K562 (cell line): Measurements from ENCODE around the gene XPC.

Experiments used
- ETS2 ChIP-seq: IDR thresholded peaks from 2 replicates; pipeline ENCODE4 v1.6.1; 2016; ENCODE audit warnings: borderline replicate concordance, missing genetic modification characterization, mild to moderate bottlenecking, moderate library complexity, missing compliant biosample characterization; ENCODE audit not compliant: poor library complexity, severe bottlenecking
- FOSL1 ChIP-seq: fragments of 200-800 bp; sonication (Bioruptor generic); conservative IDR thresholded peaks from 2 replicates; pipeline ENCODE4 v1.6.1; 2016; ENCODE audit warnings: missing genetic modification characterization, missing compliant biosample characterization
- NCOR1 ChIP-seq: fragments of 450-650 bp; IDR thresholded peaks from 2 replicates; pipeline ENCODE4 v1.6.1; 2016; ENCODE audit warnings: mild to moderate bottlenecking, moderate library complexity
- NFE2 ChIP-seq: IDR thresholded peaks from 2 replicates; pipeline ENCODE4 v1.6.1; 2014; ENCODE audit warnings: antibody characterized with exemption, low read depth
- TF ChIP-seq, protein P1 (sequence below), 2 experiments: fragments of 450-650 bp in 1 of 2; sonication (generic) in 1 of 2; formaldehyde crosslinking in 1 of 2; IDR thresholded peaks in 1 of 2; conservative IDR thresholded peaks in 1 of 2; 2 replicates each; pipeline versions ENCODE4 v1.6.1 to v1.8.1; 2016 to 2023; ENCODE audit warnings: mild to moderate bottlenecking in 2 of 2, moderate library complexity in 2 of 2, inconsistent platforms in 1 of 2, missing genetic modification reagents in 1 of 2
- TF ChIP-seq, protein P2 (sequence below): sonication (generic); formaldehyde crosslinking; IDR thresholded peaks from 2 replicates; pipeline ENCODE4 v1.8.0; 2022; ENCODE audit warnings: mild to moderate bottlenecking, missing genetic modification reagents, borderline replicate concordance
- TF ChIP-seq, protein P3 (sequence below): sonication (generic); formaldehyde crosslinking; IDR thresholded peaks from 2 replicates; pipeline ENCODE4 v1.9.0; 2022; ENCODE audit warnings: mild to moderate bottlenecking, missing genetic modification reagents
- TF ChIP-seq, protein P4 (sequence below), 3 experiments: IDR thresholded peaks in 2 of 3; conservative IDR thresholded peaks in 1 of 3; 2 replicates each; pipeline ENCODE4 v1.5.1; 2011 to 2012; ENCODE audit warnings: low read length in 3 of 3, mild to moderate bottlenecking in 3 of 3, control low read depth in 2 of 3, improper control_type of control experiment in 1 of 3, inconsistent platforms in 1 of 3, low read depth in 1 of 3, mixed read lengths in 1 of 3, moderate library complexity in 1 of 3; ENCODE audit not compliant: insufficient read depth in 2 of 3

DNA sequence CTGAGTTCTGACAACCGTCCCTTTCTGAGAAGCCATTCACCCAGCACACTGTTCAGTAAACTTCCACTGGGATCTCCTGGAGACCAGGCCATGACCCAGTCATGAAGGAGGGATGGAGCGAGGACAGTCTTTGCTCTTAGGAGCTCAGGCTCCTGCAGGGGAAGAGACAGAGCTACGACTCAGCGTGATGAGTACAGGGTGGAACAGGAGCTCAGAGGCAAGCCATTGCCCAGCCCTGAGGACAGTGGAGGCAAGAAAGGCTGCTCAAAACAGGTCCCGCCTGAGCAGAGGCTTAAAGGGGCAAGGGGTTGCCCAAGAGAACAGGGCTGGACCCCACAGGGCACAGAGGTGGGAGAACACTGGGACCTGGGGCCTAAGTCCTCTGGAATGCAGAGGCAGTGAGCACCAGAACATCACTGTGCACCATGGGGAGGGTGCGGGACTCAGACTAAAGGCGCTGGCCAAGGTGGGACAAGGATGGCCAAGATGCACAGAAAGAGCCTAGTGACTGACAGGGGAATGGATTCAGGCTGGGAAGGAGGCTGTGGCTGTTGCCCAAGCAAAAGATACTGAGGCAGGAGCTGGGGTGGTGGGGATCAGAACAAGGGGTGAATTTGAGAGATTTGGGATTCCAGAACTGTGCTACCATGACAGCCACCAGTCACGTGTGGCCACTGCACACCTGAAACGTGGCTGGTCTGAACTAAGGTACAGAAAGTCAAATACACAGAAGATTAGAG is 27.7 kb downstream of the XPC start:
- TF ChIP-seq ETS2 (tag) (no peak), NCOR1 (no peak), NFE2 (no peak), FOSL1 (tag) (no peak)
- TF ChIP-seq, protein P1, sequence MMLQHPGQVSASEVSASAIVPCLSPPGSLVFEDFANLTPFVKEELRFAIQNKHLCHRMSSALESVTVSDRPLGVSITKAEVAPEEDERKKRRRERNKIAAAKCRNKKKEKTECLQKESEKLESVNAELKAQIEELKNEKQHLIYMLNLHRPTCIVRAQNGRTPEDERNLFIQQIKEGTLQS (IDR thresholded peaks at IDR 0.05): no peak
- TF ChIP-seq, protein P1 (CRISPR knock-in tag; conservative IDR thresholded peaks at IDR 0.05): no peak
- TF ChIP-seq, protein P2, sequence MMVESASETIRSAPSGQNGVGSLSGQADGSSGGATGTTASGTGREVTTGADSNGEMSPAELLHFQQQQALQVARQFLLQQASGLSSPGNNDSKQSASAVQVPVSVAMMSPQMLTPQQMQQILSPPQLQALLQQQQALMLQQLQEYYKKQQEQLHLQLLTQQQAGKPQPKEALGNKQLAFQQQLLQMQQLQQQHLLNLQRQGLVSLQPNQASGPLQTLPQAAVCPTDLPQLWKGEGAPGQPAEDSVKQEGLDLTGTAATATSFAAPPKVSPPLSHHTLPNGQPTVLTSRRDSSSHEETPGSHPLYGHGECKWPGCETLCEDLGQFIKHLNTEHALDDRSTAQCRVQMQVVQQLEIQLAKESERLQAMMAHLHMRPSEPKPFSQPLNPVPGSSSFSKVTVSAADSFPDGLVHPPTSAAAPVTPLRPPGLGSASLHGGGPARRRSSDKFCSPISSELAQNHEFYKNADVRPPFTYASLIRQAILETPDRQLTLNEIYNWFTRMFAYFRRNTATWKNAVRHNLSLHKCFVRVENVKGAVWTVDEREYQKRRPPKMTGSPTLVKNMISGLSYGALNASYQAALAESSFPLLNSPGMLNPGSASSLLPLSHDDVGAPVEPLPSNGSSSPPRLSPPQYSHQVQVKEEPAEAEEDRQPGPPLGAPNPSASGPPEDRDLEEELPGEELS: no peak
- TF ChIP-seq, protein P3, sequence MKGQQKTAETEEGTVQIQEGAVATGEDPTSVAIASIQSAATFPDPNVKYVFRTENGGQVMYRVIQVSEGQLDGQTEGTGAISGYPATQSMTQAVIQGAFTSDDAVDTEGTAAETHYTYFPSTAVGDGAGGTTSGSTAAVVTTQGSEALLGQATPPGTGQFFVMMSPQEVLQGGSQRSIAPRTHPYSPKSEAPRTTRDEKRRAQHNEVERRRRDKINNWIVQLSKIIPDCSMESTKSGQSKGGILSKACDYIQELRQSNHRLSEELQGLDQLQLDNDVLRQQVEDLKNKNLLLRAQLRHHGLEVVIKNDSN (CRISPR knock-in tag): no peak
- TF ChIP-seq, protein P4, sequence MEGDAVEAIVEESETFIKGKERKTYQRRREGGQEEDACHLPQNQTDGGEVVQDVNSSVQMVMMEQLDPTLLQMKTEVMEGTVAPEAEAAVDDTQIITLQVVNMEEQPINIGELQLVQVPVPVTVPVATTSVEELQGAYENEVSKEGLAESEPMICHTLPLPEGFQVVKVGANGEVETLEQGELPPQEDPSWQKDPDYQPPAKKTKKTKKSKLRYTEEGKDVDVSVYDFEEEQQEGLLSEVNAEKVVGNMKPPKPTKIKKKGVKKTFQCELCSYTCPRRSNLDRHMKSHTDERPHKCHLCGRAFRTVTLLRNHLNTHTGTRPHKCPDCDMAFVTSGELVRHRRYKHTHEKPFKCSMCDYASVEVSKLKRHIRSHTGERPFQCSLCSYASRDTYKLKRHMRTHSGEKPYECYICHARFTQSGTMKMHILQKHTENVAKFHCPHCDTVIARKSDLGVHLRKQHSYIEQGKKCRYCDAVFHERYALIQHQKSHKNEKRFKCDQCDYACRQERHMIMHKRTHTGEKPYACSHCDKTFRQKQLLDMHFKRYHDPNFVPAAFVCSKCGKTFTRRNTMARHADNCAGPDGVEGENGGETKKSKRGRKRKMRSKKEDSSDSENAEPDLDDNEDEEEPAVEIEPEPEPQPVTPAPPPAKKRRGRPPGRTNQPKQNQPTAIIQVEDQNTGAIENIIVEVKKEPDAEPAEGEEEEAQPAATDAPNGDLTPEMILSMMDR (IDR thresholded peaks at IDR 0.05 in 2 of 3, conservative IDR thresholded peaks at IDR 0.05 in 1 of 3; ENCODE audit: insufficient read depth in 2 of 3, low read depth in 1 of 3, low read length in 3 of 3): no peak
